Measurements from ENCODE around the gene SLC2A5.

SLC2A5 gene

GRCh38 chr1:9093091-9093490, 23.7 kb upstream of the SLC2A5 start:
- no peak for DNase-seq (ENCODE audit: low read depth in 2 of 2)

DNA sequence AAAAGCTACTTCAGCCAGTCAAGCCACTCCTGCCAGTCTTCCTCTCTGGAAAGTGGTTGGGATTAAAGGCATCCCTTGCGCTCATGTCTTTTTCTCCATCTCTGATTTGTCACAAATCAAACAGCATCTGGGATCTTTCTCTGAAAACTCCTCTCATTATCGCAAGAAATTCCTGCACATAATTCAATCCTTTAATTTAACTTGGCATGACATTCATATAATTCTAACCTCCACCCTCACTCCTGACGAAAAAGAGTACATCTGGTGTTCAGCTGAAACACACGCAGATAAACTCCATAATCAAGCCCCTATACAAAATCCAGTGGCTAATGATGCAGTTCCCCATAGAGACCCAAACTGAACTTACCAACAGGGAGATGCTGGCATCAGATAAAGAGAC, 19.4 kb upstream of the SLC2A5 start:
- no peak for DNase-seq (ENCODE audit: low read depth in 2 of 2)

GRCh38 chr1:9087411-9088125, 18.1 kb upstream of the SLC2A5 start:
- DNase-seq (ENCODE audit: low read depth in 2 of 2) = no peak

- no peak for DNase-seq (ENCODE audit: low read depth in 2 of 2)
These were observed 17.4 kb upstream of the SLC2A5 start for GRCh38 chr1:9086796-9087195.

DNA sequence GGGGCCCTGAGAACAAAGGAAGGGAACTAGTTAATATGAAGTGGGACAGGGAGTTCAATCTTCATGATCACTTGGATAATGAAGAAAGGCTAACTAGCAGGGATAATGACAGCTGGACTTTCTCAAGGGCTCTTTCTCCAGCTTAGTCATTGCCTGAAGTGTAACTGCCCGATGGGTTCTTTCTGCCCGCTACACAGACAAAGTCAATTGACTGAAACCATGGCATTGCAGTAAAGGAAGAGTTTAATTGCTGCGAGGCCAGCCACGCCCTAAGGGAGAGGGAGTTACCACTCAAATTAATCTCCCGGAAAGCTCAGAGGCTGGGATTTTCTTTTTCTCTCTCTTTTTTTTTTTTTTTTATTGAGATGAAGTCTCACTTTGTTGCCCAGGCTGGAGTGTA, 16.6 kb upstream of the SLC2A5 start:
- no peak for DNase-seq (ENCODE audit: low read depth in 2 of 2)

DNA sequence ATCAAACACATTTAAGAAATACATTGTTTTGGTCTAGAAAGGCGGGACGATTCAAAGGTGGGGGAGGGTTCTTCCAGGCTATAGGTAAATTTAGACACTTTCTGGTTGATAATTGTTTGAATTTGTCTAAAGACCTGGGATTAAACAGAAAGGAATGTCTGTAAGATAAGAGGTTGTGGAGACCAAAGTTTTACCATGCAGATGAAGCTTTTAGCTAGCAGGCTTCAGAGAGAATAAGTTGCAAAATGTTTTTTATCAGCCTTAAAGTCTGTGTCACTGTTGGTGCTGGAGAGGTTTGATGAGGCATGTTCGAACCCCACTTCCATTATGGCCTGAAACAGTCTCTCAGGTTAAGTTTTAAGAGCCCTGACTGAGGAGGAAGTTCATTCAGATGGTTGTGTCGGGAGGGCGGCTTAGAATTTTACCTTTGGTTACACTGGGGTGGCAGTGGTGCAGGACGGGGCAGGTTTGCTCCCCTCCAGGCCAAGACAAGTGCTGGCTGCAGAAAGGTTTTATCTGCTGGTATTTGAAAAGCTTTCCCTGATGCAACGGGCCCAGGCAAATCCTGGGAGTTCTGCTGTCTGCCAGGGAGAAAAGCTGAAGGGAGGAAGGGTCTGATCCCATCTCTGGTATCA, 16.0 kb upstream of the SLC2A5 start:
- DNase-seq (ENCODE audit: low read depth in 2 of 2) = no peak

DNA sequence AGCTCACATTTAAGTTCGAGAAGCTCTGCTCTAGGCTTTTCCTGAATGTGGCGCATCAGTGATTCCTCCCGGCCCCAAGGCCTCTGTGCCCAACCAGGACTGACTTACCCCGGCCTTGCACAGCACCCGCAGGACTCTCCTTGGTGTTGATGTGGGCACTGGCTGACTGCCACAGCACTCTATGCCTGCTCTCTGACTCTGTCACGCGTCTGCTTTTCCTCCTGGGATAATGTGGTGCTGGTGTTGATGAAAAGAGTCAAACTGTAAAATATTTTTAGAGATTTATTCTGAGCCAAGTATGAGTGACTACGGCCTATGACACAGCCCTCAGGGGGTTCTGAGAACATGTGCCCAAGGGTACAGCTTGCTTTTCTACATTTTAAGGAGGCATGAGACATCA, 15.5 kb upstream of the SLC2A5 start:
- no peak for DNase-seq (ENCODE audit: low read depth in 2 of 2)

GRCh38 chr1:9081473-9081872, 12.0 kb upstream of the SLC2A5 start:
- no peak for DNase-seq (ENCODE audit: low read depth in 2 of 2)

DNA sequence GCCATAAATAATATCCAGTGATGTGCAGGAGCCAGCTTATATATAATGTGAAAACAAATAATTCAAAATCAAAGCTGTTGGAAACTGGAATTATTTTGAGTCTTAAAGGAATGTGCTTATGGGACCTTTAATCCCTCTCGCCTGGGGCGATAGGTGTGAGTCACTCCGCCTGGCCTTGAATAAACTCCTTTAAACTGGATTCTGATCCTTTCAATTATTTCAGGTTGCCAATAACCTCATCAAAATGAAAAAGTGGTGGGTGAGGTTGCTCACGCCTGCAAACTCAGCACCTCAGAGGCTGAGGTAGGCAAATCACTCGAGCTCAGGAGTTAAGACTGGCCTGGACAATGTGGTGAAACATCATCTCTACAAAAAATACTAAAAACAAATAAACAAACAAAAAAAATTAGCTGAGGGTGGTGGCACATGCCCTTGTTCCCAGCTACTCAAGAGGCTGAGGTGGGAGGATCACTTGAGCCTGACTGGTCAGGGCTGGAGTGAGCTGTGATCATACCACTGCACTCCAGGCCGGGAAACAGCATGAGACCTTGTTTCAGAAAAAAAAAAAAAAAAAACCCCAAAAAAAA, 11.4 kb upstream of the SLC2A5 start:
- no peak for DNase-seq (ENCODE audit: low read depth in 2 of 2)

- DNase-seq (ENCODE audit: low read depth in 2 of 2) = no peak
These were observed 10.7 kb upstream of the SLC2A5 start for GRCh38 chr1:9079988-9080704.

GRCh38 chr1:9078752-9079500, 9.5 kb upstream of the SLC2A5 start:
- DNase-seq (ENCODE audit: low read depth in 2 of 2) = no peak

DNA sequence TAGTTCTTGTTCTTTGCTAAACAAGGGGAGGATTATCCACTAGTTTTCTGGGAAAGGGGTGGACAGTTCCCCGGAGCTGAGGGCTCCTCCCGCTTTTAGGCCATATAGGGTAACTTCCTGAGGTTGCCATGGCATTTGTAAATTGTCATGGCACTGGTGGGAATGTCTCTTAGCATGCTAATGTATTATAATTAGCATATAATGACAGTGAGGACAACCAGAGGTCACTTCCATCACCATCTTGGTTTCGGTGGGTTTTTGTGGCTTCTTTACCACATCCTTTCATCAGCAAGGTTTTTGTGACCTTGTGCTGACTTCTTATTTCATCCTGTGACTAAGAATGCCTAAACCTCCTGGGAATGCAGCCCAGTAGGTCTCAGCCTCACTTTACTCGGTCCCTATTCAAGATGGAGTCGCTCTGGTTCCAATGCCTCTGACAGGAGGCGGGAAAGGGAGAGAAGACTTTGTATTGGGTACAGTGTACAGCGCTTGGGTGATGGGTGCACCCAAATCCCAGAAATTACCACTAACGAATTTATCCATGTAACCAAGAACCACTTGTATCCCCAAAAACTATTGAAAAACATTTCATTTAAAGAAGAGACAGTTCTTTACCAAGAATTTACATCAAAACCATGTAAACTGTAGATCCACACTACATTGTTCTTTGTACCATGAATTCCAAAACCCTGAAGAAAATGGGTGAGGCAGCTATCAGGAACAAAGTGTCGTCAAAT, 8.7 kb upstream of the SLC2A5 start:
- no peak for DNase-seq (ENCODE audit: low read depth in 2 of 2)

DNA sequence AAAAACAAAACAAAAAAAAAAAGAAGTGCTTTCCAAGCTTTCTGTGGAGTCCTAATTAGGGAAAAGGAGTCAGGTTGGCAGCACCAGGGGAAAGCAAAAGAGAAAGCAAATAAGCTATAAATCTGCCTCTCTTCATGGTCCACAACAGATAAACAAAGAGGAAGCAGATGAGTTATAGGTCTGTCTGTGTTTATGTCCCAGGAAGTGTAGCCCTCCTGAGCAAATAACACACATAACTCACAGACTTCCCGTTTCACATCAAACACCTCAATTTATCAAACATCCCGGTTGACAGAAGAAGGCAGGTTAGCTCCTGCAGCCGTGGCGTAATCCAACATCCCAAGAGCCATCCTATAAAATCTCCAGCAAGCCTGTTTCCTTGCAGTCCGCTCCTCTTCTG, 5.6 kb upstream of the SLC2A5 start:
- DNase-seq (ENCODE audit: low read depth in 2 of 2) = no peak

DNA sequence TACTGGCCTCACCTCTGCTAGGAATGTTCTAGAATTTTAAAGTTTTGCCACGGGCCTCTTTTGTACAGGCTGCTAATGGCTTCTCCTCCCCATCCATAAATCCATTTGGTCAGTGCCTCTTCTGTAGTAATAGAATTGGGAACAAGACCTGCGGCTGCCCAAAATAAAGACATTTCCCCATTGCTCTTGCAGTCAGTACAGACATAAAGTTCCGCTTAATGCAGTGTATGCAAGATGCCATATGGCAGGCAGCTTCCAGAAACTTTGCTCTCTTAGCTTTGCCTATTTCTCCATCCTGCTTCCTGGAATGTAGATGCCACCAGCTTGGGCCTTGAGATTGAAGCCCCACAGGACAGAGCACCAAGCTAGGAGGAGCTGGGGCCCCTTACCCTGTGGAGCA, 3.7 kb upstream of the SLC2A5 start:
- DNase-seq (ENCODE audit: low read depth in 2 of 2) = no peak

GRCh38 chr1:9071554-9072235, 2.3 kb upstream of the SLC2A5 start:
- DNase-seq (ENCODE audit: low read depth in 2 of 2) = no peak

DNA sequence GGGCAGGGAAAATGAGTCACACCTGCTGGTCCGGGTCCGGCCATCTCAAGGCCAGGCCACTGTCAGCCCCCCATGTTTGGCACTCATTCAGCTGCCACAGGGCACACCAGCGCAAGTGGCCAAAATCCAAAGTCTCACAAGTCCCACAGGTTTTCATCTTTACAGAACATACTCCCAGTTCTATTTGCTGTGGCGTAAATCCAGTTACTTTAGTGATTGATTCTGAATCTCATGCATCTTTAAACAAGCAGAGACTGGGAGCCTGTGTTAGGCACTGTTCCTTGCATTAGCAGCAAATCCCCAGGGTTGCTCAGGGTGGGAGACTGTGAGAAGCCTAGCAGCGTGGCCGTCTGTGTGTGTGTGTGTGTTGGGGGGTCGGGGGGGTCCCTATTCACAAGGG, 1.1 kb upstream of the SLC2A5 start:
- no peak for DNase-seq (ENCODE audit: low read depth in 2 of 2)

- DNase-seq (ENCODE audit: low read depth in 2 of 2) = no peak
These were observed 482 bp downstream of the SLC2A5 start for GRCh38 chr1:9068981-9069325.

DNA sequence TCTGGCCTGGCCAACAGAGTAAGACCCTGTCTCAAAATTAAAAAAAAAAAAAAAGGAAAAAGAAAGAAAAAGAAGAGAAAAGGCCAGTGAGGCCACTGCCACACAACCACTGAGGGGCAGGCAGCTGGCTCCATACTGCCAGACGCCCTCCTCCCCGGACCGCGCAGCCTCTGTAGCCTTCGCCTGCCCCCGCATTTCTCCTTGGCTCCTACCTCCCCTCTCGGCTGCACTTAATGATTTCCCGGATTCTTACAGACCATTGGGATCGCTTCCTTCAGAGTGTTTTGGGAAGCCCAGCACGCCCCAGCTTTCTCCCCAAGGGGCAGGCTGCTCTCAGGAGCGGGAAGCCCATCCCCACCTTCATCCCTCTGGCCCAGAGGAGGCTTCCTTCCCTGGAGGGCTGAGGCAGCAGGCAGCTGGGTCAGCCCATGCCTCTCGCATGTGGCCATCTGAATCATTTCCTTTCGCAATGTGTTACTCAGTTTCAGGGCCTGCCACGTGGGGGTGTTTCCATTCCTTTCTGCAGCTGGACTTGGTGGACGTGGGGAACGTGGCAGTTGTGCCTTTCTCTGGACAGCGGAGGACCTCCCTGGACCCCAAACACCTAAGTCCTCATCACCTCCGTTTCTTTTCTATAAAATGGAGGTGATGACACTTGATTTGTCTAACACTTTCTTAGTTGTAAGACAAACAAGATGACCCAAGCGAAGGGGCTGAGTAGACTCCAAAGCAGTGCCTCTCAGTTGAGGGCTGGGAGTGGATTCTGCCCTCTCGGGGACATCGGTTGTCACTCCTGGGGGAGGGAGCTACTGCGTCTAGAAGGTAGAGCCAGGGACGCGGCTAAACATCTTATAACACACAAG, 2.3 kb downstream of the SLC2A5 start:
- no peak for DNase-seq (ENCODE audit: low read depth in 2 of 2)

GRCh38 chr1:9065213-9065751, 4.2 kb downstream of the SLC2A5 start:
- DNase-seq (ENCODE audit: low read depth in 2 of 2) = no peak

- no peak for DNase-seq (ENCODE audit: low read depth in 2 of 2)
These were observed 6.6 kb downstream of the SLC2A5 start for GRCh38 chr1:9062846-9063245.
